Measurements from ENCODE around the gene PTPN11.
"Not testable (repeated sequence)": the region's sequence is repeated elsewhere in the genome, so short reads cannot be mapped to it uniquely, and the experiment has no call there.

PTPN11 gene

GRCh38 chr12:112457142-112457541 lies 38.4 kb downstream of the PTPN11 start:
- not testable (repeated sequence) for DNase-seq

GRCh38 chr12:112458330-112458729 lies 39.6 kb downstream of the PTPN11 start:
- no peak for DNase-seq

DNA sequence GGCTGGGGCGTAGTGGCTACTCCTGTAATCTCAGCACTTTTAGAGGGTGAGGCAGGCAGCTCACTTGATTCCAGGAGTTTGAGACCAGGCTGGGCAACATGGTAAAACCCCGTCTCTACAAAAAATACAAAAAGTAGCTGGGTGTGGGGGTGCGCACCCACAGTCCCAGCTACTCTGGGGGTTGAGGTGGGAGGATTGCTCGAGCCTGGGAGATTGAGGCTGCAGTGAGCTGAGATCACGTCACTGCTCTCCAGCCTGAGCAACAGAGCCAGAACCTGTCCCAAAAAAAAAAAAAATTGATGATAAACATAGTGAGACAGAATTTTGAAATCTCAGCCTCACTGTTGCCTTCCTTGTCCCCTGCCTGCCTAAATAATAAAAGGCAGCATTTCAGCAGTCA lies 40.0 kb downstream of the PTPN11 start:
- no peak for DNase-seq

GRCh38 chr12:112463478-112463877 lies 44.7 kb downstream of the PTPN11 start:
- no peak for DNase-seq

DNA sequence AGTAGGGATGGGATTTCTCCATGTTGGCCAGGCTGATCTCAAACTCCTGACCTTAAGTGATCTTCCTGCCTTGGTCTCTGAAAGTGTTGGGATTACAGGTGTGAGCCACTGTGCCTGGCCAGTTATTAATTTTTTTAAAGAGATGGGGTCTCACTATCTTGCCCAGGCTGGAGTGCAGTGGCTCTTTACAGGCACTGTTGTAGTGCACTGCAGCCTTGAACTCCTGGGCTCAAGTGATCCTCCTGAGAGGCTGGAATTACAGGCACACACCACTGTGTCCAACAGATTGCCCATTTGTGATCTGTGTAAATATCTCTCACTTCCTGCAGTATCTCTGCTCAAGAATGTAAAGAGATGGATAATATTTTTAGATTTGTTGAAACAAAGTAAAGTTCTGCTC lies 45.9 kb downstream of the PTPN11 start:
- DNase-seq, result no peak

- peak; percentile 77 for DNase-seq
These were observed 47.3 kb downstream of the PTPN11 start for GRCh38 chr12:112466011-112466422.

GRCh38 chr12:112466835-112467234 lies 48.1 kb downstream of the PTPN11 start:
- no peak for DNase-seq

DNA sequence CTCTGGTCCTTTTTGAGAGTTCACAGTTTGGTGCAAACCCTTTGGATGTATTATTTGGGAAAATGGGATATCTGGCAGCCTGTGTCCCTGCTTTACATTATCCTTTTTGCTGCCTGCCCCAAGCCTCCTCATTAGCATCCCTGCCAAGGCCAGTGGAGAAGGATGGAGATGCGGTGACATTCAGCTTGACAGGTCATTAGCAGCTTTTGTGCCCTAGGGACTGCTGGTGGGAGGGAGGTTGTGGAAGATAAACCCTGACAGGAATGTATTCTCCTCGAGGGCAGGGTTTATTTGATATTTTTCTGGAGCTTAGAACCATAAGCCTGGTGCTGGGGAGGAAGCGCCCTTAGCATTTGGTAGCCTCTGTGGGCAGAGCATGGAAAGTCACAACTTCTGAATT lies 49.3 kb downstream of the PTPN11 start:
- no peak for DNase-seq

GRCh38 chr12:112473056-112473455 lies 54.3 kb downstream of the PTPN11 start:
- DNase-seq, result no peak

DNA sequence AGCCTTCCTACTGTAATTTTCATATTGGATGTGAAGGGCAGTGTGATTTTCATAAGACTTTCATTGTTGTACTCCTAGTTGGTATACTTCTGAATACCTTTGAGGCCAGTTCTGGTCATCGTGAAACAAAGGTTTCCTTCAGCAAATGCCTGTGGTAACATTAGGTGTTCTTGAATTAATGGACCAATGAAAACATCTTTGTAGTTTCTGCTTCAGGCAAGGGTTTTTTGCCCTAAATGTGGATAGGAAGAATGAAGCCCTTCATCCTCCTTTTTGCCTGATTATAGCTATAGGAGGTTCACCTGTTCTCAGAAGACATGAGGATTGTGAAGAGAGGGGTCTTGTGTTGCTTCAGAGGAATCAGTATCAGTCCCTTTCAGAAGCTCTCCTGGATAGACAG lies 60.7 kb downstream of the PTPN11 start:
- no peak for DNase-seq

DNA sequence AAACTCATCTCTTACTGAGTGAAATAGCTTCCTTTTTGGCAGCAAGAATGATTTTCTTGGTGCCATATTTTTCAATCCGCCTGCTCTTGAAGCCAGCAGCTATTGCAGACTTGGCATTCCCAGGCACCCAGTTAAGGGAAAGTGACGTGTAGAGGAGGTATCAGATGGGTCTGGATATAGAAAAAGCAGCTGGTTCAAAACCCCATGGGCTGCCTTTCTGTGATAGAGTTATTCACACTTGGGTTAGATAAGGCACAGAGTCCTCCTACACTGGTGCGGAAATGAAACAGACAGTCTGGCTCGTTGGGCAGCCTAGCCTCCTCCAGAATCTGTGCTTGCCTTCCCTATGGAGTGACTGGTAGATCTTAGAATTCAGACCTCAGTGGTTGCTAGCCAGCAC lies 62.2 kb downstream of the PTPN11 start:
- no peak for DNase-seq

DNA sequence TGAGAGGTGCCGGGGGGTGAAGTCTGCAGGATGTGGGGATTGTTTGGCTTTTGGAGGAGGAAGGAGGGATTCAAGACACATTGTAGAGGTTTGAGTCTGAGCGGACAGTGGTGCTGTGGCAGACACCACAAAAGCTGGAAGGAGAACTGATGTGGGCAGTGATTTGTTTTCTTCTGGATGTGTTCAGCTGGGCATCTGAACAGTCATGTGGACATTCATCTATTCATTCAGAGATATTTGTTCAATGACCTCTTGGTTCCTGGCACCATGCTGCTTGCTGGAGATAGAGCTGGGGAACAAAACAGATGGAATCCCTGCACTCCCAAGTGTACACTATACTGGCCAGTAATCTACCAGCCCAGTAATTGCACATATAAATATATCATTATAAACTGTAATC lies 64.0 kb downstream of the PTPN11 start:
- no peak for DNase-seq

GRCh38 chr12:112486361-112486760 lies 67.6 kb downstream of the PTPN11 start:
- DNase-seq, result no peak

- no peak for DNase-seq
These were observed 69.6 kb downstream of the PTPN11 start for GRCh38 chr12:112488257-112488876.

GRCh38 chr12:112489456-112489855 lies 70.7 kb downstream of the PTPN11 start:
- DNase-seq, result no peak

DNA sequence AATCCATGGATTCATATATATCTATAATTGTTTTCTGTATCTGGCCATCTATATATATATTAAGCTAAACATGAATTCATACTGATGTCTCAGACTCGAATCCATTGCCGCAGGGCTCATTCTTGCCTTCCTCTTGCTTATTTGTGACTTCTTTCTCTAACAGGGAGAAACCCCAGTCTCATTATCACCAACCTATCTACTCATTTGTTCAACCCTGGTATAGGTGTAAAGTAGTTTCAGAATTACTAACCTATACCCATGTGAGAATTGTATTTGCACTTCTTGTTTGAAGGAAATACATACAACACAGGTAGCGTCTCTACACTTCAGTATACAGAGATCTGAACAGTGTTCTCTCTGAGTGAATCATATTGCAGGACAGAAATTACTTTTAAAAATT lies 77.7 kb downstream of the PTPN11 start:
- no peak for DNase-seq

- no peak for DNase-seq
These were observed 79.8 kb downstream of the PTPN11 start for GRCh38 chr12:112498580-112498979.

DNA sequence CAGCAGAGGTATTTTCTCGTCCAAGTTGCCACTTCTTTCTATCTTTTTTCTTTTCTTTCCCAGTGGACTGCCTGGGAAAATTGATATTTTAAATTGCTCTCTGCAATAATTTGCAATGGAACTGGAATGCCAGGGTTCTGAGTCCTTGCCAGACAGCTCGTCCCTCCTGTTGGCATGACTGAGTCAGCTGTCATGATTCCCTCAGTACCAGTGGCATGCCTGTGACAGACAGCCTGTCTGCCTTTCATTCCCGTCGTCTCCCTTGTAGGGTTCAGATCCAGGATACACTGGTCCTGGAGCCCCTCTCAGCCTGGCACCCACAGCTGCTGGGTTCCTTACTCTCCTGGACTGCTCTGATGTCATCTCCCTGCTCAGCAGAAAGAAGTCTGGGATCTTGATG lies 84.8 kb downstream of the PTPN11 start:
- DNase-seq, result no peak

DNA sequence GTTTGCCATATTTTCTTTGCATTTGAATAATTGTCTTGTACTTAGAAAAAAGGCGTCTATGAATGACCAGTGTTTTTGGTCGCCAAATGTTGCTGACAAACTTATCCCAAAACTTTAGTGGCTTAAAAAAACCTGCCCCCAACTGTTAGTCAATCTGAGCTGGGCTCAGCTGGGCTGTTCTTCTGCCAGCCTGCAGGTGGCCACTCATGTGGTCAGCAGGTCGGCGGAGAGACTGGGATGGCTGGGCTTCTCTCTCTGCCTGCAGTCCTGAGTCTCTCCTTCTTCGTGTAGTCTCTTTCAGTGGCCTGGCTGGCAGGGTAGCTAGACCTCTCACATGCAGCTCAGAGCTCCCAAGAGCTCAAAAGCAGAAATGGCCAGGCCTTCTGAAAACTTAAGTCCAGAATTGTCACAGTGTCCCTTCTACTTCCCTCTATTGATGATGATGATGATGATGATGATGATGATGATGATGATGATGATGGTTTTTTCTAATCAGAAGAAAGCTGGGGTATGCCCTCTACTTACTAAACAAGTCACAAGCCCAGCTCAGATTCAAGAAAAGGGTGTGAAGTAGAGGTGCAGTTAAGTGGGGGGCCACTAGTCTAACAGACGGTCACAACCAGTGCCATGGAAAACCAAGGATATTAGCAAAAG lies 87.9 kb downstream of the PTPN11 start:
- no peak for DNase-seq

GRCh38 chr12:112513471-112513870 lies 94.7 kb downstream of the PTPN11 start:
- no peak for DNase-seq

- no peak for DNase-seq
These were observed 95.7 kb downstream of the PTPN11 start for GRCh38 chr12:112514456-112514855.

- DNase-seq, result no peak
These were observed 96.3 kb downstream of the PTPN11 start for GRCh38 chr12:112514926-112515642.

GRCh38 chr12:112515868-112516267 lies 97.1 kb downstream of the PTPN11 start:
- DNase-seq, result no peak

DNA sequence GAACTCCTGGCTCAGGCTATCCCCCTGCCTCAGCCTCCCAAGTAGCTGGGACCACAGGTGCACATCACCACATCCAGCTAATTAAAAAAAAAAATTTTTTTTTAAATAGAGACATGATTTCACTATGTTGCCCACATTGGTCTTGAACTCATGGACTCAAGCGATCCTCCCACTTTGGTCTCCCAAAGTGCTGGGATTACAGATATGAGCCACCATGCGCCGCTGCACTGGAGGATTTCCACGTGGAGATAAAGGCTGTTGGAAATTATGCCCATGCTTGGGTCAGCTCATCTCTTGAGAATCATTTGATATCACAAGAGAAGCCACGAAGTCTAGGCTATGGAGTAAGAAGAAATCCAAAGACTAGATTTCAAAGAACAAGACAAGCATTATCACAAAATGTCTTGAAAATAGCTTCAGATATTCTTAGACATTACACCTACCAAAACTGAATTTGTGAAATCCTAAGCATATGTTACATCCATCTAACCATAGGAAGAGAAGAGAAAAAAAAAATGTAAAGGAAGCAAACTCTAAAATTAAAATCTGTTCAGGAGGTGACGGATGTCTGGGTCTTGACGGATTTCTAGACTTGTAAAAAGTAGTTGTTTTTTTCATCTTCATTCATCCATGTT lies 99.1 kb downstream of the PTPN11 start:
- no peak for DNase-seq
